ENCODE results near the gene GABBR1.

DNA sequence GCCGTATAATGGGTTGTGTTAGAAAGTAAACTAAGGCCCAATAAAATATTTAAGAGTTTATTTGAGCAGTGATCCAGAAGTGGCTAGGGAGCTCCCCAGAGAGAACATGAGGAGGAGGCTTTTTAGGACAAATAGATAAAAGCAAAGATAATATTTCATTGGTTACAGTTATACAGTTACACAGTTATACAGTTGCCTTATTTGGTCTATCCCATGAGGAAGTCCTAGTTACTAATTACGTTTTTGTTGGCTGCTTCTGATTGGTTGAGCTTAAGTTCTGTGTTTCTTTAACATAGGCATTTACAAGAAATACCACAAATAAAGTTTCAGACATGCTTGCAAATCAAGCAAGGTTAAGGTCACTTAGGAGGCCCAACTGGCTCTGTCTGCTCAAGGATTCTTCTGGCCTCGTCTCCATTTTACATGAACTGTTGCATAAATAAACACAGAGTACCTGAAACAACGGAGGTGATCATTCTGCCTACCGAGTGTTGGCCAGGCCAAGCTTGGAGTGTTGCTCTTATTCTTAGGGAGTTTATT lies 80.4 kb downstream of the GABBR1 start:
- TF ChIP-seq, protein P1, sequence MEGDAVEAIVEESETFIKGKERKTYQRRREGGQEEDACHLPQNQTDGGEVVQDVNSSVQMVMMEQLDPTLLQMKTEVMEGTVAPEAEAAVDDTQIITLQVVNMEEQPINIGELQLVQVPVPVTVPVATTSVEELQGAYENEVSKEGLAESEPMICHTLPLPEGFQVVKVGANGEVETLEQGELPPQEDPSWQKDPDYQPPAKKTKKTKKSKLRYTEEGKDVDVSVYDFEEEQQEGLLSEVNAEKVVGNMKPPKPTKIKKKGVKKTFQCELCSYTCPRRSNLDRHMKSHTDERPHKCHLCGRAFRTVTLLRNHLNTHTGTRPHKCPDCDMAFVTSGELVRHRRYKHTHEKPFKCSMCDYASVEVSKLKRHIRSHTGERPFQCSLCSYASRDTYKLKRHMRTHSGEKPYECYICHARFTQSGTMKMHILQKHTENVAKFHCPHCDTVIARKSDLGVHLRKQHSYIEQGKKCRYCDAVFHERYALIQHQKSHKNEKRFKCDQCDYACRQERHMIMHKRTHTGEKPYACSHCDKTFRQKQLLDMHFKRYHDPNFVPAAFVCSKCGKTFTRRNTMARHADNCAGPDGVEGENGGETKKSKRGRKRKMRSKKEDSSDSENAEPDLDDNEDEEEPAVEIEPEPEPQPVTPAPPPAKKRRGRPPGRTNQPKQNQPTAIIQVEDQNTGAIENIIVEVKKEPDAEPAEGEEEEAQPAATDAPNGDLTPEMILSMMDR (conservative IDR thresholded peaks at IDR 0.05 in 1 of 2, IDR thresholded peaks at IDR 0.05 in 1 of 2; ENCODE audit: extremely low read depth in 1 of 2, insufficient read depth in 1 of 2, low read depth in 1 of 2, low read length in 2 of 2) = no peak
- TF ChIP-seq EZH2 (IDR thresholded peaks at IDR 0.05; ENCODE audit: borderline replicate concordance, low read length) = no peak

Measured in mammary epithelial cell (primary cell).